Psoas muscle (tissue), 8 donors: Measurements from ENCODE around the gene PAM. TPM values are rescaled to one million over a fixed set of nuclear protein-coding genes. Genes with fewer than 3 reads are reported as not detected.

Experiments
- ATAC-seq, 4 donors: fragments of 200-7000 bp; cut with Tn5 transposase; one replicate each; pipeline ENCODE4 v1.9.1; 2020; ENCODE audit warnings: moderate library complexity in 3 of 4, mild to moderate bottlenecking in 2 of 4
- DNase-seq, 2 donors: peaks; one replicate each; pipeline ENCODE4 v3.0.0-alpha.2; 2020
- H3K27ac ChIP-seq: fragments of 200-600 bp; one replicate; pipeline ENCODE4 v1.8.0; 2022
- H3K27me3 ChIP-seq, 3 donors: fragments of 200-600 bp in 1 of 3; one replicate each; pipeline versions ENCODE4 v1.6.1 to v1.8.0; 2013 to 2022; ENCODE audit warnings: low read length in 2 of 3, mild to moderate bottlenecking in 2 of 3, moderate library complexity in 1 of 3; ENCODE audit not compliant: insufficient read depth in 3 of 3
- H3K36me3 ChIP-seq, 2 donors: fragments of 200-600 bp in 1 of 2; one replicate each; pipeline versions ENCODE4 v1.6.1 to v1.8.0; 2013 to 2022; ENCODE audit warnings: low read depth in 1 of 2, mild to moderate bottlenecking in 1 of 2, moderate library complexity in 1 of 2; ENCODE audit not compliant: insufficient read depth in 1 of 2
- H3K4me1 ChIP-seq: fragments of 200-600 bp; one replicate; pipeline ENCODE4 v1.8.0; 2022
- H3K4me3 ChIP-seq: fragments of 200-600 bp; one replicate; pipeline ENCODE4 v1.8.0; 2022; ENCODE audit warnings: mild to moderate bottlenecking
- H3K9me3 ChIP-seq: fragments of 200-600 bp; one replicate; pipeline ENCODE4 v1.8.0; 2022
- WGBS, 3 donors: extraction: QIAGEN DNeasy Blood & Tissue Kit; methylation state at CpG; one replicate each; pipeline versions ENCODE4 v1.1.6 to v1.1.7; 2013; 5-methylcytosine and 5-hydroxymethylcytosine counted together
- intact Hi-C, 2 donors: fragments of 100-400 bp; cut with DNase I; formaldehyde crosslinking; loops; one replicate each; pipeline versions ENCODE4 v1.11.0 to v1.14.2; 2022
- polyA plus RNA-seq, 3 donors: library from polyadenylated mRNA; stranded (reverse); fragments of 200-250 nt; gene quantifications; one replicate each; pipeline ENCODE4 v1.2.3, GENCODE V29; 2013
- total RNA-seq, 4 donors: library from RNA; stranded (reverse); fragmentation: NEBNext Ultra II Directional in 2 of 4; extraction: Animal tissue kit (Norgen Biotek cat#: 25700) in 2 of 4; gene quantifications; one replicate each; pipeline versions ENCODE4 v1.2.1 to v1.2.4, GENCODE V29; 2021 to 2023
- TF ChIP-seq, protein P1 (sequence below): fragments of 200-600 bp; IDR thresholded peaks from one replicate; pipeline ENCODE4 v1.8.0; 2022; ENCODE audit warnings: antibody characterized with exemption
- donor health status: healthy with polysubstance abuse.
- donor health status: DM: no; HTN: no; CAD: no; lungs with moderate emphysema.
- donor health status: Bipolar disorder and iron deficiency.
- donor health status: healthy.
- donor health status: DM: yes; HTN: yes; CAD: no.
- donor health status: DM: no; HTN: no; CAD: no.
- donor health status: DM: no; HTN: no; CAD: no.
- donor health status: DM: yes; HTN: yes; CAD: no.

The PAM gene
- total and polyA plus RNA-seq, 7 donors: 29.5 to 279 (median 191) TPM

DNA sequence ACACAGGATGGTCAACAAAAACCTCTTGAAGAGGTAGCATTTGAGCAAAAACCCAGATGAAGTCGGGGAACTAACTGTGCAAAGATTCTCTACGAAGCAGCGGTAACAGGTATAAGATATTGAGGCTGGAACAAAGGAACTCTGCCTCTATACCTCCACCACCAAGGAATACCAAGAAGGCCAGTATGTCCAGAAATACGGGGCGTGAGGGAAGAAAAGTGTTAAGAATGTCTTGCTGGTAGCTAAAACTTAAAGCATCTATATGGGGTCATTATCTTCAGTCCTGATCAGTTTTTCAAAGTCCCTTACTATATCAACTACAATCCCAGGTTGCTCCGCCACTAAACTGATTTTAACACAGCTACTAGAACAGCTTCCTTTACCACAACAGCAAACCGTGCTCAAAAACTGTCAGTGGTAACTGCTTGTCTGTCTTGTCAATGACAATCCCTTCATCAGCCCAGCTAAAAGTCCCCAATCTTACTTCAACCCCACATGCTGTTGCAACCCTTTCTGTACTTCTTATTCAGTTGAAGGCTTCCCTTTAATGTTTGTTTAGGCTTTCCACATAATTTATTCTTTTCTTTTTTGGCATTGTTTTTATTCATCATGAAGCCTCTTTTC lies 9.4 kb downstream of the PAM start:
- peaks cover 58% of the 10 kb centered on the region for H3K4me1 ChIP-seq
- H3K4me3 ChIP-seq: no peak overlapping the region
- WGBS, 3 donors: 88 to 92% (median 92%) methylated on average over 7 of the region's 7 CpGs

DNA sequence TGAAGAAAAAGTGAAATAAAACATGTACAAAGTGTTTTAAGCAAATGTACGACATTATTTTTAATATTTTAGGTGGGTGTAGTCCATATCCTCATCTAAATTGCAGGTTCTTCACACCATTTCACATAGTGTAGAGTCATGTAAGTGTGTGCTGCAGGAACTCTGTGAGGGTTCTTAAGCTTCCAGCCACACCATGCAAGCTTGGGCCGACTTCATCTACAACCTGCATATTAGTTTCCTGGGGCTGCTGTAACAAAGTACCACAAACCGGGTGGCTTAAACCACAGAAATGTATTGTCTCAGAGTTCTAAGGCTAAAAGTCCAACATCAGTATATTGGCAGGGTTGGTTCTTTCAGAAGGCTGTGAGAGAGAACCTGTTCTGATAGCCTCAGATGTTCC lies 10.2 kb downstream of the PAM start:
- ATAC-seq (no peak), DNase-seq (no peak)
- WGBS, 3 donors: 92 to 97% (median 93%) methylated on average over 3 of the region's 3 CpGs
- no peaks in the 10 kb centered on the region for H3K9me3 ChIP-seq
- H3K4me3 ChIP-seq: no peak overlapping the region
- H3K27me3 ChIP-seq: no peaks in the 10 kb centered on the region
- H3K4me1 ChIP-seq: peaks cover 50% of the 10 kb centered on the region
- TF ChIP-seq, protein P1, sequence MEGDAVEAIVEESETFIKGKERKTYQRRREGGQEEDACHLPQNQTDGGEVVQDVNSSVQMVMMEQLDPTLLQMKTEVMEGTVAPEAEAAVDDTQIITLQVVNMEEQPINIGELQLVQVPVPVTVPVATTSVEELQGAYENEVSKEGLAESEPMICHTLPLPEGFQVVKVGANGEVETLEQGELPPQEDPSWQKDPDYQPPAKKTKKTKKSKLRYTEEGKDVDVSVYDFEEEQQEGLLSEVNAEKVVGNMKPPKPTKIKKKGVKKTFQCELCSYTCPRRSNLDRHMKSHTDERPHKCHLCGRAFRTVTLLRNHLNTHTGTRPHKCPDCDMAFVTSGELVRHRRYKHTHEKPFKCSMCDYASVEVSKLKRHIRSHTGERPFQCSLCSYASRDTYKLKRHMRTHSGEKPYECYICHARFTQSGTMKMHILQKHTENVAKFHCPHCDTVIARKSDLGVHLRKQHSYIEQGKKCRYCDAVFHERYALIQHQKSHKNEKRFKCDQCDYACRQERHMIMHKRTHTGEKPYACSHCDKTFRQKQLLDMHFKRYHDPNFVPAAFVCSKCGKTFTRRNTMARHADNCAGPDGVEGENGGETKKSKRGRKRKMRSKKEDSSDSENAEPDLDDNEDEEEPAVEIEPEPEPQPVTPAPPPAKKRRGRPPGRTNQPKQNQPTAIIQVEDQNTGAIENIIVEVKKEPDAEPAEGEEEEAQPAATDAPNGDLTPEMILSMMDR: no peak
- intact Hi-C loops: no loop called here
- H3K36me3 ChIP-seq: no peaks in the 10 kb centered on the region
- H3K27ac ChIP-seq: no peak overlapping the region

More for the DNA sequence above, 9.4 kb downstream of the PAM start:
- no peaks in the 10 kb centered on the region for H3K27me3 ChIP-seq
- ATAC-seq (no peak), DNase-seq (no peak)
- TF ChIP-seq, protein P1: no peak
- H3K27ac ChIP-seq: no peak overlapping the region
- H3K36me3 ChIP-seq: no peaks in the 10 kb centered on the region
- intact Hi-C loops: no loop called here
- H3K9me3 ChIP-seq: no peaks in the 10 kb centered on the region

DNA sequence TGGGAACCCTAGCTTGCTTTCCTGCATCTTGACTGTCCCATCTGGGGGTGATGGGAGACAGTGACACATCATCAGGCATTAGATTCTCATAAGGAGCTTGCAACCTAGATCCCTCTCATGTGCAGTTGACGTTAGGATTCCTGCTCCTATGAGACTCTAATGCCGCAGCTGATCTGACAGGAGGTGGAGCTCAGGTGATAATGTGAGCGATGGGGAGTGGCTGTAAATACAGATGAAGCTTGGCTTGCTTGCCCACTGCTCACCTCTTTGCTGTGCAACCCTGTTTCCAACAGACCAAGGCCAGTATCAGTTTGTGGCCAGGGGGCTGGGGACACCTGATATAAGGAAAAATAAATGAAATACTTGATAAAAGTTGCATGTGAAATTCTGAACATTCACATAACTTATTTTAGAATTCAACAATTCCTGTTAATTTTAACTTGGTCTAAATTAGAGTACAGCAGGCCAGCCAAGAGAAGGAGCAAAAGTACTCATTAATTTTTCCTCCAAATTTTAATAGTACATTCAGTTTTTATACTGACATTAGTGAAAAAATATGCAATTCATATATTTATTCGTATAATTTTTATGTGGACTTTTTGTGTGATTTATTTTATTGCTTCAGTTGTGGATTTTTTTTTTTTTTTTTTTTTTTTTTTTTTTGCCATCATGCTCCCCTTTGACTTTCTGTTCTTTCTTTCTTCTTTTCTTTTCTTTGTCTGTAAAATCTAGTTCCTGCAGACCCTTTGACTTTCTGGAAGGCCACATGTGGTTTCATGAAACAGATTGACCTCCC lies 11.4 kb downstream of the PAM start:
- TF ChIP-seq, protein P1: no peak
- ATAC-seq (no peak), DNase-seq (no peak)
- no peaks in the 10 kb centered on the region for H3K36me3 ChIP-seq
- no peak overlapping the region for H3K27ac ChIP-seq
- no peaks in the 10 kb centered on the region for H3K9me3 ChIP-seq
- intact Hi-C loops: no loop called here
- H3K27me3 ChIP-seq: no peaks in the 10 kb centered on the region
- peaks cover 49% of the 10 kb centered on the region for H3K4me1 ChIP-seq
- no peak overlapping the region for H3K4me3 ChIP-seq
- WGBS, 3 donors: 87 to 95% (median 92%) methylated on average over 4 of the region's 4 CpGs

DNA sequence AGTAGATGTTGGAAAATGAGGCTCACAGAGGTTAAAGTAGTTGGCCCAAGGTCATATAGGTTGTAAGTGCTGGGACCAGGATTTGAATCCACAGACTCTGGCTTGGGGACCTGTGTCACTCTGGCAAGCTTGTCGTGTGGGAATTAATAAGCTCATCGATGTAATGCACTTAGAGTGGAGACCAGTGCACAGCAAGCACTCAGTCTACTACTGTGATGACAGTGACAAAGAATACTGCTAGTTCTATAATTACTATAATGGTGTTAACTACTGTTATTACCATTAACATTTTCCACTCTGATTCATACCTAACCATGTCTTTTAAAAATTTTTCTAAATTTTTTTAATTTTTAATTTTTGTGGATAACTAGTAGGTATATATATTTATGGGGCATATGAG lies 12.8 kb downstream of the PAM start:
- no peak for ATAC-seq
- DNase-seq: no peak
- TF ChIP-seq, protein P1: no peak
- Histone ChIP-seq H3K27me3 (no peaks in the 10 kb centered on the region), H3K27ac (no peak overlapping the region), H3K9me3 (no peaks in the 10 kb centered on the region), H3K4me1 (peaks cover 48% of the 10 kb centered on the region), H3K4me3 (no peak overlapping the region), H3K36me3 (no peaks in the 10 kb centered on the region)
- intact Hi-C loops: no loop called here
- WGBS, 3 donors: 61 to 79% (median 63%) methylated on average over 2 of the region's 2 CpGs
